RWPE2 (cell line): ENCODE results near the gene UBL4B.

ENCODE experiments used
- ATAC-seq: fragments of 200-7000 bp; cut with Tn5 transposase; 3 replicates; pipeline ENCODE4 v1.9.1; 2021; ENCODE audit warnings: low read depth
- DNase-seq: peaks from one replicate; pipeline ENCODE4 v3.0.0-alpha.2; 2020; ENCODE audit warnings: low spot score
- H3K27ac ChIP-seq: fragments of 450-650 bp; 2 replicates; pipeline ENCODE4 v1.5.1; 2017; ENCODE audit warnings: mild to moderate bottlenecking; ENCODE audit not compliant: poor library complexity, severe bottlenecking
- H3K27me3 ChIP-seq: fragments of 250-450 bp; sonication (Bioruptor Pico); 2 replicates; pipeline ENCODE4 v1.5.1; 2021; ENCODE audit warnings: mild to moderate bottlenecking, moderate library complexity; ENCODE audit not compliant: insufficient read depth, poor library complexity, severe bottlenecking
- H3K36me3 ChIP-seq: fragments of 250-450 bp; sonication (Bioruptor Pico); 2 replicates; pipeline ENCODE4 v1.5.1; 2020; ENCODE audit warnings: low read depth, mild to moderate bottlenecking, moderate library complexity
- H3K4me1 ChIP-seq: fragments of 250-450 bp; sonication (Bioruptor Pico); 2 replicates; pipeline ENCODE4 v1.5.1; 2021; ENCODE audit warnings: mild to moderate bottlenecking, moderate library complexity; ENCODE audit not compliant: insufficient read depth, poor library complexity, severe bottlenecking
- H3K4me3 ChIP-seq: fragments of 250-450 bp; sonication (Bioruptor Pico); 2 replicates; pipeline ENCODE4 v1.5.1; 2021; ENCODE audit warnings: mild to moderate bottlenecking, moderate library complexity; ENCODE audit not compliant: severe bottlenecking
- H3K9me3 ChIP-seq: fragments of 250-450 bp; sonication (Bioruptor Pico); 2 replicates; pipeline ENCODE4 v1.5.1; 2021; ENCODE audit warnings: mild to moderate bottlenecking, moderate library complexity; ENCODE audit not compliant: severe bottlenecking
- CTCF ChIP-seq: fragments of 450-650 bp; IDR thresholded peaks from one replicate; pipeline ENCODE4 v1.5.1; 2017; ENCODE audit warnings: mild to moderate bottlenecking, moderate library complexity; ENCODE audit not compliant: poor library complexity, severe bottlenecking

The UBL4B gene

GRCh38 chr1:110113551-110113950 lies 1.3 kb downstream of the UBL4B start:
- Histone ChIP-seq H3K4me3 (no peak overlapping the region), H3K4me1 (no peaks in the 10 kb centered on the region), H3K27me3 (no peaks in the 10 kb centered on the region), H3K27ac (no peak overlapping the region), H3K9me3 (no peaks in the 10 kb centered on the region), H3K36me3 (no peaks in the 10 kb centered on the region)
- no peak for TF ChIP-seq CTCF
- DNase-seq = no peak
- ATAC-seq = peak; percentile 62

GRCh38 chr1:110114173-110114572 lies 1.9 kb downstream of the UBL4B start:
- H3K27ac ChIP-seq = no peak overlapping the region
- no peak for TF ChIP-seq CTCF
- DNase-seq (no peak), ATAC-seq (no peak)
- no peaks in the 10 kb centered on the region for H3K36me3 ChIP-seq
- H3K4me1 ChIP-seq = no peaks in the 10 kb centered on the region
- H3K27me3 ChIP-seq = no peaks in the 10 kb centered on the region
- no peak overlapping the region for H3K4me3 ChIP-seq
- no peaks in the 10 kb centered on the region for H3K9me3 ChIP-seq

- Histone ChIP-seq H3K27me3 (no peaks in the 10 kb centered on the region), H3K27ac (no peak overlapping the region), H3K9me3 (no peaks in the 10 kb centered on the region), H3K36me3 (no peaks in the 10 kb centered on the region), H3K4me1 (no peaks in the 10 kb centered on the region), H3K4me3 (no peak overlapping the region)
- DNase-seq (no peak), ATAC-seq (no peak)
- TF ChIP-seq CTCF = no peak
Observed at GRCh38 chr1:110114784-110115183, 2.5 kb downstream of the UBL4B start.

GRCh38 chr1:110118636-110119396 lies 6.6 kb downstream of the UBL4B start:
- Histone ChIP-seq H3K9me3 (no peaks in the 10 kb centered on the region), H3K36me3 (no peaks in the 10 kb centered on the region), H3K27ac (no peak overlapping the region), H3K27me3 (no peaks in the 10 kb centered on the region), H3K4me1 (no peaks in the 10 kb centered on the region), H3K4me3 (no peak overlapping the region)
- DNase-seq (no peak), ATAC-seq (peak; percentile 33; the same call in 1 of the 3 replicates)
- TF ChIP-seq CTCF = no peak

- H3K36me3 ChIP-seq = no peaks in the 10 kb centered on the region
- no peaks in the 10 kb centered on the region for H3K4me1 ChIP-seq
- TF ChIP-seq CTCF = no peak
- no peaks in the 10 kb centered on the region for H3K9me3 ChIP-seq
- no peaks in the 10 kb centered on the region for H3K27me3 ChIP-seq
- no peak overlapping the region for H3K27ac ChIP-seq
- H3K4me3 ChIP-seq = no peak overlapping the region
- DNase-seq (no peak), ATAC-seq (no peak)
Observed at GRCh38 chr1:110119843-110120242, 7.6 kb downstream of the UBL4B start.
